Vagina (tissue), 2 donors: ENCODE data around the gene ASPSCR1. TPM values are rescaled to one million over a fixed set of nuclear protein-coding genes. Genes with fewer than 3 reads are reported as not detected.

Experiments
- DNase-seq, 2 donors: peaks; one replicate each; pipeline ENCODE4 v3.0.0-alpha.2; 2017; ENCODE audit errors: extremely low spot score in 2 of 2
- H3K27ac ChIP-seq: fragments of 200-600 bp; sonication (generic); one replicate; pipeline ENCODE4 v1.5.1; 2019
- H3K27me3 ChIP-seq: fragments of 200-600 bp; sonication (generic); one replicate; pipeline ENCODE4 v1.5.1; 2019
- H3K36me3 ChIP-seq, 2 donors: fragments of 200-600 bp; sonication (generic); one replicate each; pipeline ENCODE4 v1.5.1; 2017 to 2019
- H3K4me1 ChIP-seq: fragments of 200-600 bp; sonication (generic); one replicate; pipeline ENCODE4 v1.5.1; 2019
- H3K4me3 ChIP-seq, 2 donors: fragments of 200-600 bp; sonication (generic); 1 replicate in 1 of 2; 2 replicates in 1 of 2; pipeline ENCODE4 v1.5.1; 2016 to 2019
- H3K9me3 ChIP-seq: fragments of 200-600 bp; sonication (generic); one replicate; pipeline ENCODE4 v1.5.1; 2019
- POLR2A ChIP-seq, 2 donors: fragments of 450-650 bp; IDR thresholded peaks; one replicate each; pipeline ENCODE4 v1.6.1; 2017; ENCODE audit warnings: antibody characterized with exemption in 2 of 2, mild to moderate bottlenecking in 2 of 2, moderate library complexity in 2 of 2
- POLR2AphosphoS5 ChIP-seq, 2 donors: sonication (generic); formaldehyde crosslinking; IDR thresholded peaks; one replicate each; pipeline ENCODE4 v1.9.0; 2017; ENCODE audit warnings: antibody characterized with exemption in 2 of 2, mild to moderate bottlenecking in 2 of 2, low read depth in 1 of 2; ENCODE audit not compliant: insufficient read depth in 1 of 2
- intact Hi-C: fragments of 100-400 bp; cut with DNase I; formaldehyde crosslinking; loops from one replicate; pipeline ENCODE4 v1.15.1; 2023
- total RNA-seq: library from RNA; depleted of rRNA; stranded (reverse); fragments of >200 nt; gene quantifications from one replicate; pipeline ENCODE4 v1.2.3, GENCODE V29; 2016
- TF ChIP-seq, protein P1 (sequence below), 3 experiments: fragments of 450-650 bp in 2 of 3; fragments of 200-600 bp in 1 of 3; sonication (generic) in 1 of 3; IDR thresholded peaks; one replicate each; pipeline ENCODE4 v1.5.1; 2017 to 2019; ENCODE audit warnings: antibody characterized with exemption in 3 of 3, mild to moderate bottlenecking in 2 of 3, moderate library complexity in 2 of 3

The ASPSCR1 gene, protein sequence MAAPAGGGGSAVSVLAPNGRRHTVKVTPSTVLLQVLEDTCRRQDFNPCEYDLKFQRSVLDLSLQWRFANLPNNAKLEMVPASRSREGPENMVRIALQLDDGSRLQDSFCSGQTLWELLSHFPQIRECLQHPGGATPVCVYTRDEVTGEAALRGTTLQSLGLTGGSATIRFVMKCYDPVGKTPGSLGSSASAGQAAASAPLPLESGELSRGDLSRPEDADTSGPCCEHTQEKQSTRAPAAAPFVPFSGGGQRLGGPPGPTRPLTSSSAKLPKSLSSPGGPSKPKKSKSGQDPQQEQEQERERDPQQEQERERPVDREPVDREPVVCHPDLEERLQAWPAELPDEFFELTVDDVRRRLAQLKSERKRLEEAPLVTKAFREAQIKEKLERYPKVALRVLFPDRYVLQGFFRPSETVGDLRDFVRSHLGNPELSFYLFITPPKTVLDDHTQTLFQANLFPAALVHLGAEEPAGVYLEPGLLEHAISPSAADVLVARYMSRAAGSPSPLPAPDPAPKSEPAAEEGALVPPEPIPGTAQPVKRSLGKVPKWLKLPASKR
- 31.2 TPM for total RNA-seq

DNA sequence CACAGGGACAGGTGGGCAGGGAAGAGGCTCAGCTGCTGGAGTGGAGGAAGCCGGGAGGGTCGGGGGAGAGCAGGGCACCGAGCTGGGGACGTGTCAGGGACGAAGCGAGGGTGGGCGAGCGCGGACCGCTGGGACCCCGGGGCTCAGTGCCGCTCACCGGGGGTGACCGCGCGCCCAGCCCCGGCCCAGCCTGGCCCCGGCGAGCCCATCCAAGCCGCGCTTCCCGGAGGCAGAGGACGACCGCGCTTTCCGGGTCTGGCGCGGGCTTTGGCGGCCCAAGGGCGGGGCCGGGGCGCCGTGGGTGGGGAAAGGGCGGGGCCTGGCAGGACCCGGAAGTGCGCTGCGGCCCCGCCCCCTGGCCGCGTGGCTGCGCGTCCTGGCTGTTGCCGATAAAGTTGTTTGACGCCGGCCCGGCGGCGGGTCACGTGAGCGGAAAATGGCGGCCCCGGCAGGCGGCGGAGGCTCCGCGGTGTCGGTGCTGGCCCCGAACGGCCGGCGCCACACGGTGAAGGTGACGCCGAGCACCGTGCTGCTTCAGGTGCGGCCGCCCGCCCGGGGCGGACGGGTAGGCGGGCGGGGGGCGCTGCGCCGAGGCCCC is at the start of gene ASPSCR1:
Gene ASPSCR1, plus strand, starts transcription at position 419 of the 598 bp plus-strand sequence. Its CDS starts 18 bp downstream, at position 437.
- H3K9me3 ChIP-seq: no peaks in the 10 kb centered on the region
- TF ChIP-seq, protein P1, sequence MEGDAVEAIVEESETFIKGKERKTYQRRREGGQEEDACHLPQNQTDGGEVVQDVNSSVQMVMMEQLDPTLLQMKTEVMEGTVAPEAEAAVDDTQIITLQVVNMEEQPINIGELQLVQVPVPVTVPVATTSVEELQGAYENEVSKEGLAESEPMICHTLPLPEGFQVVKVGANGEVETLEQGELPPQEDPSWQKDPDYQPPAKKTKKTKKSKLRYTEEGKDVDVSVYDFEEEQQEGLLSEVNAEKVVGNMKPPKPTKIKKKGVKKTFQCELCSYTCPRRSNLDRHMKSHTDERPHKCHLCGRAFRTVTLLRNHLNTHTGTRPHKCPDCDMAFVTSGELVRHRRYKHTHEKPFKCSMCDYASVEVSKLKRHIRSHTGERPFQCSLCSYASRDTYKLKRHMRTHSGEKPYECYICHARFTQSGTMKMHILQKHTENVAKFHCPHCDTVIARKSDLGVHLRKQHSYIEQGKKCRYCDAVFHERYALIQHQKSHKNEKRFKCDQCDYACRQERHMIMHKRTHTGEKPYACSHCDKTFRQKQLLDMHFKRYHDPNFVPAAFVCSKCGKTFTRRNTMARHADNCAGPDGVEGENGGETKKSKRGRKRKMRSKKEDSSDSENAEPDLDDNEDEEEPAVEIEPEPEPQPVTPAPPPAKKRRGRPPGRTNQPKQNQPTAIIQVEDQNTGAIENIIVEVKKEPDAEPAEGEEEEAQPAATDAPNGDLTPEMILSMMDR (IDR thresholded peaks at IDR 0.05): no peak
- no peak for TF ChIP-seq POLR2AphosphoS5 (IDR thresholded peaks at IDR 0.05; ENCODE audit: insufficient read depth in 1 of 2, low read depth in 1 of 2)
- peak in 1 of 2 donors; percentile 64 for TF ChIP-seq POLR2A (IDR thresholded peaks at IDR 0.05)
- peak within 1 kb of the TSS; percentile 84 for H3K27ac ChIP-seq
- H3K27me3 ChIP-seq: no peaks in the 10 kb centered on the region
- peaks cover 17% of the 10 kb centered on the region for H3K4me1 ChIP-seq
- H3K4me3 ChIP-seq: peak within 1 kb of the TSS; percentile 66 to 72
- DNase-seq: no peak
- H3K36me3 ChIP-seq: no peaks in the 10 kb centered on the region
- intact Hi-C loops: loop anchor here (5.0 kb wide), 1 partner anchor 45 kb away; the partner anchor contains the start of genes CENPX and LRRC45

DNA sequence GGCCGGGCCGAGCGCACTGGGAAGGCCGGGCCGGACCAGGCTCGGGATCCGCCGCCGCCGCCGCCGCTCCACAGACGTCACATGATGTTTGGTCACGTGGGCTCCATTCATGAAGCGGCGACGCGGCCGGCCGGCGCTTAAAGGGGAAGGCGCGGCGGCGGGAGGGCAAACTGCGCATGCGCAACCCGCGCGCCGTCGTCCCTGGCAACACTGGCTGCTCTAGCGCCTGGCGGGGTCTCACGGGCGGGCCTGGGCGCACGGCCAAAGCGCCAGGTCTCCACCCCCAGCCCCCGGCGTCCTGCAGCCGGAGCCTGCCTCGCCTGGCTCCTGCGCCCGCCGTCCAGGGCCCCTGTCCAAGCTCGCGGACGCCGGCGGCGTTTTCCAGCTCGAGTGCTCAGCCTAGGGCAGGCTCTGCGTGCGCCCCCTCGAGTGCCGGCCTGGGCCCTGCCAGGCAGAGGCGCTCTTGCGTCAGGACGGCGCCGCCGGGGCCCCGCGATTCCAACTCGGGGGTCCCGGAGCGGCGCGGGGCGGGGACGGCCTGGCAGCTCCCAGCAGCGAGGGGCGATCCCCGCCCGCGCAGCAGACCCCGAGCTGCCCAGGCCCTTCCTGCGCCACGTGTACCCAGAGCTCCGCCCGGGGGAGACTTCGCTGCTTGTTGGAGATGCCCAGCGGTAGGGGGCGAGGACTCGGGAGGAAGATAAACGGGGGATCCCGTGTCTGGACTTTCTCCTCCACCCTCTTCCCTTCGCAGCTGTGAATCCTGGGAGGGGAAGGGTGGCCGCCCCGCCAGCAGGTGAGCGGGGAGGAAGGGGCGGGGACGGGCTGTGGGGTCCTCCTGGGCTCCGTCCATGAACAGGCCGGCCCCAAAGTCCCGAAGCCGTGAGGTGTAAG is 49.5 kb upstream of the ASPSCR1 start, which contains the start of gene MAFG:
Gene MAFG, minus strand, starts transcription at position 83 of the 891 bp plus-strand sequence. CDS start 4,550 bp downstream, outside the sequence.
- no peak for DNase-seq
- H3K4me3 ChIP-seq: peak within 1 kb of the TSS; percentile 72 to 89
- H3K4me1 ChIP-seq: peaks cover 57% of the 10 kb centered on the region
- intact Hi-C loops: no loop called here
- no peaks in the 10 kb centered on the region for H3K36me3 ChIP-seq
- H3K27ac ChIP-seq: peak within 1 kb of the TSS; percentile 95
- H3K27me3 ChIP-seq: no peaks in the 10 kb centered on the region
- TF ChIP-seq, protein P1 (IDR thresholded peaks at IDR 0.05): peak in 1 of 3 experiments; percentile 15
- TF ChIP-seq POLR2AphosphoS5 (IDR thresholded peaks at IDR 0.05; ENCODE audit: insufficient read depth in 1 of 2, low read depth in 1 of 2) (peak; percentile 53 to 80), POLR2A (IDR thresholded peaks at IDR 0.05) (peak in 1 of 2 donors; percentile 70)
- no peaks in the 10 kb centered on the region for H3K9me3 ChIP-seq

DNA sequence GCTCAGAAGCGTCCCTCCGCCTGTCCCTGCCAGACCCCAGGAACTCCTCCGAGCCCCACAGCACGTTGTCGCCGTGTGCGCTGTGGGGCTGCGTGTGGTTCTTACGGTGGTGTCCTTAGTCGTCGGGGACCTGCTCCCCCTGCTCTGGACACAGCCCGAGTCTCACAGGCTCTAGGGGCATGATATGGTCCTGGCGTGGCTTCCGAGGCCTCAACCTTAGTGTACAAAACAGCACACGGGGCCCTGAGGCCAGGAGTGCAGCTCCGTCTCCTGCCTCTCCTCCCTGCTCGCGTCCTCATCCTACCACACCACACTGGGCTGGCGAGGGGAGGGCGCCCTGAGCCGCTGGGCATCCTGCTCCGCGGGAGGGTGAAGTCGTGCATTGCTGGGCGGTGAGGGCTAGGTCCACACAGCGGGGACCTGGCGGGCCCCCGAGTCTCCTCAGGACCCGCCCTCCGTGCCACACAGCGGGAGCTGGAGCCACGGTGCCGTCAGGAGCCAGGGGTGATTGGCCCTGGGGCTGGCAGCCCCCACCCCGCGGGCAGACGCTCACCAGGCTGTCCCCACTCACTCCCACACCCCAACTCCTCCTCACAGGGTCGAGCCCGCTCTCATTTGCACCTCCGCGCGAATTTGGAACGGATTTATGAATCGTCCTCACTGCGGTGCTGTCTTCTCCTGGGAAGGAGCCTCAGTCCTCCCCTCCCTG is 48.7 kb upstream of the ASPSCR1 start:
- intact Hi-C loops: no loop called here
- TF ChIP-seq POLR2A (IDR thresholded peaks at IDR 0.05) (no peak), POLR2AphosphoS5 (IDR thresholded peaks at IDR 0.05; ENCODE audit: insufficient read depth in 1 of 2, low read depth in 1 of 2) (no peak)
- TF ChIP-seq, protein P1 (IDR thresholded peaks at IDR 0.05): no peak
- Histone ChIP-seq H3K36me3 (no peaks in the 10 kb centered on the region), H3K4me3 (peak overlapping the region; percentile 72 to 89), H3K27ac (peak overlapping the region; percentile 45), H3K4me1 (peaks cover 49% of the 10 kb centered on the region), H3K9me3 (no peaks in the 10 kb centered on the region), H3K27me3 (no peaks in the 10 kb centered on the region)
- no peak for DNase-seq
